GM12864 (cell line): Measurements from ENCODE around the gene FBXL5.

ENCODE experiments used
- DNase-seq: peaks from one replicate; pipeline ENCODE4 v3.0.0-alpha.2; 2011; ENCODE audit warnings: low read depth
- H3K4me3 ChIP-seq: 2 replicates; pipeline ENCODE4 v1.5.1; 2011; ENCODE audit warnings: mild to moderate bottlenecking, low read depth, low read length, control low read depth
- TF ChIP-seq, protein P1 (sequence below): IDR thresholded peaks from 2 replicates; pipeline ENCODE4 v1.5.1; 2011; ENCODE audit warnings: low read depth, mild to moderate bottlenecking, moderate library complexity, low read length, control low read depth, inconsistent platforms; ENCODE audit errors: missing control alignments

Gene FBXL5

DNA sequence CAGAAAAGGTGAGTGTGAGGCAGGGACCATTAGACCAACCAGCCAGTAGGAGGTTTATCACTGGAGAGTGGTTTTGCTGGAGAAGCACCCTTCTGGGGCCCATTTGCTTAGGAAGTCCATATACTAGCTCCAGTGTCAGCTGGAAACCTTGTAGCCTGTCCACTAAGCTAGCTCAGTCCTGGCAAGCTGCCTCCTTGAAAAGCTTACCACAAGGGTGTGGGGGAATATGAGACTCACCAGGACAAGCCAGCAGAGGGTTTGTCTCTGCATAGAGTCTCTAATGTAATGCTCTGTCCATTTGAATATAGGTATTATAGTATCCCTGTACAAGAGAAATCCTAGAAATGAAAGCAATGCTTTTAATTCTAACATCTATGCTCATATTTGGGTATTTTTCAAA, 86.3 kb downstream of the FBXL5 start:
- TF ChIP-seq, protein P1, sequence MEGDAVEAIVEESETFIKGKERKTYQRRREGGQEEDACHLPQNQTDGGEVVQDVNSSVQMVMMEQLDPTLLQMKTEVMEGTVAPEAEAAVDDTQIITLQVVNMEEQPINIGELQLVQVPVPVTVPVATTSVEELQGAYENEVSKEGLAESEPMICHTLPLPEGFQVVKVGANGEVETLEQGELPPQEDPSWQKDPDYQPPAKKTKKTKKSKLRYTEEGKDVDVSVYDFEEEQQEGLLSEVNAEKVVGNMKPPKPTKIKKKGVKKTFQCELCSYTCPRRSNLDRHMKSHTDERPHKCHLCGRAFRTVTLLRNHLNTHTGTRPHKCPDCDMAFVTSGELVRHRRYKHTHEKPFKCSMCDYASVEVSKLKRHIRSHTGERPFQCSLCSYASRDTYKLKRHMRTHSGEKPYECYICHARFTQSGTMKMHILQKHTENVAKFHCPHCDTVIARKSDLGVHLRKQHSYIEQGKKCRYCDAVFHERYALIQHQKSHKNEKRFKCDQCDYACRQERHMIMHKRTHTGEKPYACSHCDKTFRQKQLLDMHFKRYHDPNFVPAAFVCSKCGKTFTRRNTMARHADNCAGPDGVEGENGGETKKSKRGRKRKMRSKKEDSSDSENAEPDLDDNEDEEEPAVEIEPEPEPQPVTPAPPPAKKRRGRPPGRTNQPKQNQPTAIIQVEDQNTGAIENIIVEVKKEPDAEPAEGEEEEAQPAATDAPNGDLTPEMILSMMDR = no peak
- no peak for DNase-seq
- no peak overlapping the region for H3K4me3 ChIP-seq

DNA sequence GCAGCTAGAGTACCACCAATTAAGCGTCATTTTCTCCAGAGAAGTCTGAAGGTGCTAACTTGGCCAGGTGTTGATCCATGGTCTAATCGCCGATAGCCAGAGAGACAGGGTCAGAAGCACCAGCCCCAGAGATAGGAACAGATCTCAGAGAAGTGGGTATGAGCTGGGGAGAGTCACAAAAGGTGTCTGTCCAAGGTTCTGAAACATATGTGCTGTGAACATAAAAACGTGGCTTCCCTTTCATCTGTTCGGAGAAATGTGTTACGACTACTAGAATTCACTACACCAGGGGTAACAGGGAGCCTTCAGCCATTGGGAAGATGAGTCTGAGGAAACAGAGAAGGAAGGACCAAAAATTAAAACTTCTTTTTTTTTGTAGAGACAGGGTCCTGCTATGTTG, 91.3 kb downstream of the FBXL5 start:
- TF ChIP-seq, protein P1 = no peak
- DNase-seq = no peak
- no peak overlapping the region for H3K4me3 ChIP-seq

DNA sequence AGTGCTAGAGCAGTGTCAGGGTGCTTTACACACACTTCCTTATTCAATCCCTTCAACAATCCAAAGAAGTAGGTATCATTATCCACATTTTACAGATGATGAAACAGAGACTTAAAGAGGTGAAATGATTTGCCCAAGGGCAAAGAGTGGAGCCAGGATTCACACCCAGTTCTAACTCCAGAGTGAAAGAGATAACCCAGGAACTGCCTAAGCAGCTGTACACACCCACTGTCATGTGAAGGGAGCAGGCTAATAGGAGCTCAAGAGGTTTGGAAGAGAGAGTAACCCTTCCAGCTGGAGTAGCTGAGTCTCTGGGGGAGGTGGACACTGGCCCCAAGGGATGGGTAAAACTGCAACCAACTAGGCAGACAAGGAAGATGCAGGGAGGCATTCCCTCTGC, 92.5 kb downstream of the FBXL5 start:
- DNase-seq = no peak
- TF ChIP-seq, protein P1 = no peak
- H3K4me3 ChIP-seq = no peak overlapping the region

DNA sequence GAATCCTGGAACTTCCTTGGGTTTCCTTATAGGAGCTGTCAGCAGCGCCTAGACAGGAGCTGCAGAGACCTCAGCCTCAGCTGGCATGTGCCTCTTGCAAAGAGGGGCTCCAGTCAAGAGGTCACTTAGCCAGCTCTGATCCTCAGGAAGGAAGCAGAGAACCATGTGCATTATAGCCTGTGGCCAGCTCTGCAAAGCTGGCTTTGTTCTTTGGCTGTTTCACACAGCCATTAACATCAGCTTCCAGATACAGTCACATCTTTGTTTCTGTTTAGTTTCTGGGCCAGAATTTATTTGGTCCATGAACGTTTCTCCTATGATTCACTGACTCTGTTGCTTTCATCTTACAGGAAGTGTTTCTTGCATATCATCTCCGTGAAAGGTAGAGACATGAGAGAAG, 93.0 kb downstream of the FBXL5 start:
- TF ChIP-seq, protein P1 = no peak
- H3K4me3 ChIP-seq = no peak overlapping the region
- DNase-seq = no peak

DNA sequence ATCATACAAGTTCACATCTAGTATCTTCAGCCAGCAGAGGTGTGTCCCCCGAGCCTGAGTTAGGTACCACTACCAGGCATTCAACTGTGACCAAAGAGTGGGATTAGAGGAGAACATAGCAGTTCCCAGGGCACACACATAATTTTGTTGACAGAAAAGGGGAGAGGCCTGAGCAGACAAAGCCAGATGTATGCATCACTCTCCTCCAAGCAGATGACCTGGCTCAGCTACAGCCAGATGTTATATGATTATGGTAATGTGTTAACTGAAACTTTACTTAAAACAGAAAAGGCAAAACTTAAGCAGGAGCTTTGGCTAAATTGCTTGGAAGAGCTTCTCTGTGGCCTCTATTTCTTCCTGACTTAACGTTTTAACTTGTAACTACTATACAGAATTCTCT, 96.6 kb downstream of the FBXL5 start:
- no peak overlapping the region for H3K4me3 ChIP-seq
- TF ChIP-seq, protein P1 = no peak
- no peak for DNase-seq

DNA sequence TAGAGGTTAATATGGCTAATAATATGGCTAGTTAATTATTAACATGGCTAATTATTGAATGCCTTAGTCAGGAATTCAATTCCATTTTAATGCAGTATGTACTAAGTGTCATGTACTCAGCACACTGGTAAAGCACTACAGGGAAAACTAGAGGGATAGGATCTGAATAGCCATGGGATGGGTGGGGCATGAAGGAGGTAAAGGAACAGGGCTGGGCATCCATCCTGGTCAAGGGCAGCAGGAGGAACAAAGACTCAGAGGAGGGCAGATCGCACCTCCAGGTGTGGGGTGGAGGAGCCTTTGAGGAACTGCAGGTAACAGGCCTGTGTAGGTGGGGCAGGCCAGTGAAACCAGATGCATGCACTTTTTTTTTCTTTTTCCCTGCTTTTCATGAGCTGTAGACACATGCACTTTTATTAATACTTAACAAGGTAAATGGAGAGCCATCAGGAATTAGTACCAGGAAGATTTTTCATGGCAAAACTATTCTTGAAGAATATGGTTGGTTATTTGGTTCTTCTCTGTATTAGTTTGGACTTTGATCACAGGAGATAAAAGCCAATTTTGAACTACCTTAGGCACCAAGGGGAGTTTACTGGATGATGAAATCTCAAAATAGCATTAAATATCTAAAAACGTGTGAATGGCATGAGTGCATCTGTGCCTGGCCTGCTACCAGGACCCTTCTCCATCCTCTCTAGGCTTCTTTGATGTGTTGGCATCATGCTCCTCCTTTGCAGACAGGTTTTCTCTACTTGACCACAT, 97.2 kb downstream of the FBXL5 start:
- no peak for DNase-seq
- H3K4me3 ChIP-seq = no peak overlapping the region
- TF ChIP-seq, protein P1 = no peak

DNA sequence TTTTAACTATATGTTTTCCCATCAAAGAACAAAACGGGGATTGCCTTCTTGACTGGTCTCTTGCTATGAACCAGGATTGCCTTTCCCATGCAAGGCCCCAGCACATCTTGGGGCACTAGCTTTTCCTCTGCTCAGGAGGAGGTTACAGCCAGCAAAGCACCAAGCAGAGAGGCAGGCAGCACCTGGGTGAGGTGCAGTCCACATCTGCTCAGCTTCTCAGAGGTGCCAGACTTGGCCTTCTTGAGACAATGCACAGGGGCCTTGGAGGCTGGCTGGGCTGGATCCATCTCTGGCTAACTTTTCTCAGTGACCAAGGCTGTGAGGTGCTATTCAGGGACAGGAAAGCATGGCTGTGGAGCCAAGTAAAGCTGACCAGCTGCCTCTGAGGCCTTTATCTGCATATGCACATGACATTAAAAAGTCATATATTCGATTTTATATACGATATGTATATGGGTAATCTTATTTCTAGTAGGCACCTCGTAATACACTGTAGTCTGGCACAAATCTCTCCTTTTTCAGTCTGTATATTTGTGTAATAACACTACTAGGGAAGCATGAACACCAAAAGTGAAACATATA, 98.6 kb downstream of the FBXL5 start:
- TF ChIP-seq, protein P1 = no peak
- H3K4me3 ChIP-seq = no peak overlapping the region
- DNase-seq = no peak
